Osteoblast (primary cell): ENCODE measurements around the gene OBSCN. TPM values are rescaled to one million over a fixed set of nuclear protein-coding genes. Genes with fewer than 3 reads are reported as not detected.
"Not testable (repeated sequence)": the region's sequence is repeated elsewhere in the genome, so short reads cannot be mapped to it uniquely, and the experiment has no call there.

Experiments
- DNase-seq: peaks from one replicate; pipeline ENCODE4 v3.0.0; 2011; ENCODE audit warnings: low spot score, mixed read lengths; ENCODE audit not compliant: insufficient read length; ENCODE audit errors: missing footprints
- H2AFZ ChIP-seq: 2 replicates; pipeline ENCODE4 v1.6.0; 2011; ENCODE audit warnings: mild to moderate bottlenecking, low read length
- H3K27ac ChIP-seq: 2 replicates; pipeline ENCODE4 v1.5.1; 2011; ENCODE audit warnings: mild to moderate bottlenecking, low read depth, low read length, moderate library complexity
- H3K27me3 ChIP-seq: 2 replicates; pipeline ENCODE4 v1.6.0; 2012; ENCODE audit warnings: mild to moderate bottlenecking, control low read depth, inconsistent platforms, low read length, moderate library complexity; ENCODE audit not compliant: insufficient read depth
- H3K36me3 ChIP-seq: 2 replicates; pipeline ENCODE4 v1.5.1; 2011; ENCODE audit warnings: mild to moderate bottlenecking, low read length, control low read depth, moderate library complexity; ENCODE audit not compliant: insufficient read depth
- H3K4me1 ChIP-seq: 2 replicates; pipeline ENCODE4 v1.5.1; 2011; ENCODE audit warnings: mild to moderate bottlenecking, low read length, control low read depth, moderate library complexity; ENCODE audit not compliant: insufficient read depth
- H3K4me2 ChIP-seq: 2 replicates; pipeline ENCODE4 v1.6.0; 2011; ENCODE audit warnings: mild to moderate bottlenecking, low read length; ENCODE audit not compliant: insufficient read depth
- H3K4me3 ChIP-seq: fragments of 200-600 bp; sonication (generic); 3 replicates; pipeline ENCODE4 v1.5.1; 2012; ENCODE audit warnings: mild to moderate bottlenecking, low read length, inconsistent platforms; ENCODE audit not compliant: insufficient read depth
- H3K79me2 ChIP-seq: 2 replicates; pipeline ENCODE4 v1.6.0; 2012; ENCODE audit warnings: mild to moderate bottlenecking, low read length, control low read depth, inconsistent platforms; ENCODE audit not compliant: insufficient read depth
- H3K9me3 ChIP-seq: 2 replicates; pipeline ENCODE4 v1.5.1; 2011; ENCODE audit warnings: low read depth, low read length, control low read depth
- H4K20me1 ChIP-seq: 2 replicates; pipeline ENCODE4 v1.6.0; 2012; ENCODE audit warnings: mild to moderate bottlenecking, low read length, control low read depth; ENCODE audit not compliant: insufficient read depth
- total RNA-seq: library from RNA; depleted of rRNA; stranded (reverse); fragments of >200 nt; gene quantifications from 2 replicates; pipeline ENCODE4 v1.2.3, GENCODE V29; 2012
- TF ChIP-seq, protein P1 (sequence below): IDR thresholded peaks from 2 replicates; pipeline ENCODE4 v1.5.1; 2011; ENCODE audit warnings: mild to moderate bottlenecking, low read depth, low read length, moderate library complexity; ENCODE audit errors: extremely low read depth

OBSCN gene
- total RNA-seq, 1 donor: 2.9 TPM

DNA sequence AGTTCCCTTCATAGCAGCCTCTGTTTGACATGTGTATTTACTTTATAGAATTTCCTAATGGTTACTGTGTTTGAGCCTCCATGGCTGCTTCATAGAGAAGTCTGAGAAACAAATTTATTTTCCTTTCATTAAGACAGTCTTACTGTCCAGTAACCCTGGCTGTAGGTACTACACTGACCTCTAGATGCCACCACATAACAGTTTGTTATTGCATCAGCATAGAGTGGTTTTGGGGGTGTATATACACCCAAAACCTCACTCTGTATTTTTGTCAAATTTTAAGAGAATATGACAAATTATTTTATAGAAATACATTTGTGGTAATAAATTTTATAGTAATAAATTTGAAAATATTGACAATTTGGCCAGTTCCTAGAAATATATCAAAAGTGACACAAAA lies 57.3 kb downstream of the OBSCN start:
- DNase-seq: no peak
- Histone ChIP-seq H3K9me3 (no peaks in the 10 kb centered on the region), H3K4me2 (no peak overlapping the region), H2AFZ (no peak overlapping the region), H3K4me1 (no peaks in the 10 kb centered on the region), H3K36me3 (no peaks in the 10 kb centered on the region), H3K27ac (no peak overlapping the region), H3K79me2 (no peaks in the 10 kb centered on the region), H4K20me1 (no peaks in the 10 kb centered on the region), H3K27me3 (no peaks in the 10 kb centered on the region), H3K4me3 (no peak overlapping the region)
- TF ChIP-seq, protein P1, sequence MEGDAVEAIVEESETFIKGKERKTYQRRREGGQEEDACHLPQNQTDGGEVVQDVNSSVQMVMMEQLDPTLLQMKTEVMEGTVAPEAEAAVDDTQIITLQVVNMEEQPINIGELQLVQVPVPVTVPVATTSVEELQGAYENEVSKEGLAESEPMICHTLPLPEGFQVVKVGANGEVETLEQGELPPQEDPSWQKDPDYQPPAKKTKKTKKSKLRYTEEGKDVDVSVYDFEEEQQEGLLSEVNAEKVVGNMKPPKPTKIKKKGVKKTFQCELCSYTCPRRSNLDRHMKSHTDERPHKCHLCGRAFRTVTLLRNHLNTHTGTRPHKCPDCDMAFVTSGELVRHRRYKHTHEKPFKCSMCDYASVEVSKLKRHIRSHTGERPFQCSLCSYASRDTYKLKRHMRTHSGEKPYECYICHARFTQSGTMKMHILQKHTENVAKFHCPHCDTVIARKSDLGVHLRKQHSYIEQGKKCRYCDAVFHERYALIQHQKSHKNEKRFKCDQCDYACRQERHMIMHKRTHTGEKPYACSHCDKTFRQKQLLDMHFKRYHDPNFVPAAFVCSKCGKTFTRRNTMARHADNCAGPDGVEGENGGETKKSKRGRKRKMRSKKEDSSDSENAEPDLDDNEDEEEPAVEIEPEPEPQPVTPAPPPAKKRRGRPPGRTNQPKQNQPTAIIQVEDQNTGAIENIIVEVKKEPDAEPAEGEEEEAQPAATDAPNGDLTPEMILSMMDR: peak; percentile 35

DNA sequence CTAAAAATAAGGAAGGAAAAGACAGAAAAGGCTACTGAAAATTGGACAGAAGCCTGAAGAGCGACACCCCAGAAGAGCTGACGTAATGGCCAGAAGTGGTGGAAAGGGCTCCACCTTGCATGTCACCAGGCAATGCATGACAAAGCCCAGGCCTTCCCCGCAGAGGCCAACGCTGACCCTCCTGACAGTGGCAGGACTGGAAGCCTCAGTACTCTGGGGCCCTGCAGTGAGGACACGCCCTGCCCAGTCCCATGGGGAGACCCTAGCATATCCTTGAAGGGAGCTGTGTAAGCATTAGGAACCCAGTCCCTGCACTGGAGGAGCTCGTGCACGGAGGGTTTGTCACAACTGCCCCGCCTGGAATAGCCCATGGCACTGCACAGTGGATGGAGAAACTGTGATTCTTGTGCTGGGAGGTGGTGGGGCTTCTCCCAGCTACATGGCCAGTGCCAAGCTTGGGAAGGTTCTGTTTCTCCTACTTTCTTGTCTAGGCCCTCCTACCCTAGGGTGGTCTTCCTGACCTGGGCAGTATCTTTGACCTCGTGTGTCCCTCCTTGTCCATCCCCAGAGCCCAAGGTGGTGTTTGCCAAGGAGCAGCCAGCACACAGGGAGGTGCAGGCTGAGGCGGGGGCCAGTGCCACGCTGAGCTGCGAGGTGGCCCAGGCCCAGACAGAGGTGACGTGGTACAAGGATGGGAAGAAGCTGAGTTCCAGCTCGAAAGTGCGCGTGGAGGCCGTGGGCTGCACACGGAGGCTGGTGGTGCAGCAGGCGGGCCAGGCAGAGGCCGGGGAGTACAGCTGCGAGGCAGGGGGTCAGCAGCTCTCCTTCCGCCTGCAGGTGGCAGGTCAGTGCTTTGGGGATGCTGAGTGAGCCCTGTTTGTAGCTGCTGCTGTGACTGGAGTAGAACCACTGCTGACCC lies 60.4 kb downstream of the OBSCN start:
- H2AFZ ChIP-seq: no peak overlapping the region
- H3K4me1 ChIP-seq: no peaks in the 10 kb centered on the region
- H3K27me3 ChIP-seq: no peaks in the 10 kb centered on the region
- TF ChIP-seq, protein P1: no peak
- no peak overlapping the region for H3K4me2 ChIP-seq
- no peak for DNase-seq
- no peaks in the 10 kb centered on the region for H3K9me3 ChIP-seq
- H4K20me1 ChIP-seq: no peaks in the 10 kb centered on the region
- no peaks in the 10 kb centered on the region for H3K79me2 ChIP-seq
- no peaks in the 10 kb centered on the region for H3K36me3 ChIP-seq
- no peak overlapping the region for H3K4me3 ChIP-seq
- no peak overlapping the region for H3K27ac ChIP-seq

DNA sequence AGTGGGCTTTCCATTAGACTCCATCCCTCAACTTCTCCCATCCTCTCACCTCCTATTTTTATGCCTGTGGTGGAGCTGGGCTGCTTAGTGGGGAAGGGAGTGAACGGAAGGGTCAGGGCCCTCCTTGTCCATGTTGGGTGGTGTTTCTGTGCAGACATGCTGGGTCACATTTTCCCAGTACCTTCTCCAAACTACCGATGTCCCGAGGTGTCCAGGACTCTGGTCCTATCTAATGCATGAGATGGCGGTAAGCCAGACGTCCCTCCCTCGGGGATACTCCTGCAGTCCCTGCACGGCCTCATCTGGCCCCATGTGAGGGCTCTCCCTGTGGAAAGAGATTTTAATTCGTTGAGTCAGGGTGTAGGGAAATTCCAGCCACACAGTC lies 61.0 kb downstream of the OBSCN start:
- H3K27me3 ChIP-seq: no peaks in the 10 kb centered on the region
- TF ChIP-seq, protein P1: no peak
- peak; percentile 84 for DNase-seq
- no peaks in the 10 kb centered on the region for H3K9me3 ChIP-seq
- H3K4me2 ChIP-seq: no peak overlapping the region
- no peak overlapping the region for H2AFZ ChIP-seq
- no peak overlapping the region for H3K27ac ChIP-seq
- no peaks in the 10 kb centered on the region for H3K36me3 ChIP-seq
- no peaks in the 10 kb centered on the region for H3K4me1 ChIP-seq
- H3K79me2 ChIP-seq: no peaks in the 10 kb centered on the region
- no peak overlapping the region for H3K4me3 ChIP-seq
- no peaks in the 10 kb centered on the region for H4K20me1 ChIP-seq

DNA sequence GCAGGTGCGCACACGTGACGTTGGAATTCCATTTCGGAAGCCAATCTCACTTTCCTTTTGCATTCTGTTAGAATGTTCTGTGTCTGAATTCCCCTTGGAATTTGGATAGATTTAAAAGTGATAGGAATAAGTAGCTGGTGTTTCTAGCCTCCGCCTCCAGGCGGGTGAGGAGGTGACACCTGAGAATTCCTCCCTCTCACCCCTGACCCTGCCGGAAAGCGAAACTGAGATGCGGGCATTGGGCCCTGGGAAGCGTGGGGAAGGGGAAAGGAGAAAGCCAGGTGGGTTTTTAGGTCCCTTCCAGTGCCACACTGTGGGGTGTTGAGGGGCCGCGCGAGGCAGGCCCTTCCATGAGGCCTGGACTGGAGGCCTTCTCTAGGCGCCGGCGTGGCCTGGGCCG lies 61.6 kb downstream of the OBSCN start:
- H3K27me3 ChIP-seq, H3K79me2 ChIP-seq, H3K4me1 ChIP-seq, H3K4me2 ChIP-seq, H3K36me3 ChIP-seq, H3K4me3 ChIP-seq, H2AFZ ChIP-seq, H4K20me1 ChIP-seq, H3K27ac ChIP-seq, H3K9me3 ChIP-seq: not testable (repeated sequence)
- peak; percentile 81 for DNase-seq
